ENCODE results near the gene KIF15. TPM values are rescaled to one million over a fixed set of nuclear protein-coding genes. Genes with fewer than 3 reads are reported as not detected.
"Not testable (repeated sequence)": the region's sequence is repeated elsewhere in the genome, so short reads cannot be mapped to it uniquely, and the experiment has no call there.

The KIF15 gene
- polyA plus RNA-seq, 1 donor, result 9.2 TPM

- DNase-seq, result no peak
These were observed 65.6 kb downstream of the KIF15 start for GRCh38 chr3:44827196-44827595.

- no peak for DNase-seq
These were observed 69.6 kb downstream of the KIF15 start for GRCh38 chr3:44831232-44831631.

GRCh38 chr3:44832032-44832431 is 70.4 kb downstream of the KIF15 start:
- DNase-seq, result no peak

- no peak for DNase-seq
These were observed 71.4 kb downstream of the KIF15 start for GRCh38 chr3:44832965-44833364.

GRCh38 chr3:44833394-44833793 is 71.8 kb downstream of the KIF15 start:
- DNase-seq, result no peak

- no peak for DNase-seq
These were observed 74.1 kb downstream of the KIF15 start for GRCh38 chr3:44835684-44836083.

- no peak for DNase-seq
These were observed 80.8 kb downstream of the KIF15 start for GRCh38 chr3:44842376-44842775.

GRCh38 chr3:44845528-44846520 is 84.2 kb downstream of the KIF15 start:
- no peak for DNase-seq

GRCh38 chr3:44848634-44849033 is 87.0 kb downstream of the KIF15 start:
- no peak for DNase-seq

GRCh38 chr3:44856663-44857062 is 95.1 kb downstream of the KIF15 start:
- DNase-seq, result not testable (repeated sequence)

GRCh38 chr3:44860117-44860516 is 98.5 kb downstream of the KIF15 start:
- DNase-seq, result no peak

GRCh38 chr3:44861412-44862225 is 100.0 kb downstream of the KIF15 start, which contains the start of gene TMEM42:
TSS of gene TMEM42 (plus strand) at chr3:44861912. CDS start at chr3:44861925, 13 bp downstream.
- DNase-seq, result peak; percentile 94

- peak; percentile 36 for DNase-seq
These were observed 100.6 kb downstream of the KIF15 start for GRCh38 chr3:44862226-44862637.

- DNase-seq, result no peak
These were observed 103.9 kb downstream of the KIF15 start for GRCh38 chr3:44865272-44866035.

GRCh38 chr3:44867421-44868111 is 106.0 kb downstream of the KIF15 start:
- no peak for DNase-seq

GRCh38 chr3:44870375-44871061 is 108.9 kb downstream of the KIF15 start:
- no peak for DNase-seq

- no peak for DNase-seq
These were observed 112.7 kb downstream of the KIF15 start, which contains the start of gene TGM4 for GRCh38 chr3:44874308-44874707. TSS of gene TGM4 (plus strand) at chr3:44874608. CDS start at chr3:44874679, 71 bp downstream.

- no peak for DNase-seq
These were observed 114.0 kb downstream of the KIF15 start for GRCh38 chr3:44875596-44875995.

- no peak for DNase-seq
These were observed 115.7 kb downstream of the KIF15 start for GRCh38 chr3:44877333-44877732.

- no peak for DNase-seq
These were observed 118.7 kb downstream of the KIF15 start for GRCh38 chr3:44880284-44880683.

All from hindlimb muscle (tissue), 1 donor.